Measurements from ENCODE around the gene KCNMA1.

Gene KCNMA1

DNA sequence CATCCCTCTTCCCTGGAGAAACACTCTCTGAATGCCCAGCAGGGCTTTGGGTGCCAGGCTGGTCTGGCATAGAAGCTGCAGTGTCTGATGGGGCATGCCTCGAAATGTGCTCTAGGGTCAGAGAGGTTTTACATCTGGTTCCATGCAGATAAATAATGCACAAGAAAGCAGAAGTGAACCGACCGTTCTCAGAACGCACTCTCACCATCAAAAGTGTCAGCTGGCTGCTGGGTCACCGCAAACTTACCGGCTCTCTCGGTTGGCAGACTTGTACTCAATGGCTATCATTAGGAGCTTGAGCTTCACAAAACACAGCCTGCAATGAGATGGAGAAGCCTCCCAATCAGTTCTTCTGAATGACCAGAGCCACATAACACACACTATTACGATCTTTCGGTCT lies 610.0 kb downstream of the KCNMA1 start:
- ATAC-seq, result no peak

DNA sequence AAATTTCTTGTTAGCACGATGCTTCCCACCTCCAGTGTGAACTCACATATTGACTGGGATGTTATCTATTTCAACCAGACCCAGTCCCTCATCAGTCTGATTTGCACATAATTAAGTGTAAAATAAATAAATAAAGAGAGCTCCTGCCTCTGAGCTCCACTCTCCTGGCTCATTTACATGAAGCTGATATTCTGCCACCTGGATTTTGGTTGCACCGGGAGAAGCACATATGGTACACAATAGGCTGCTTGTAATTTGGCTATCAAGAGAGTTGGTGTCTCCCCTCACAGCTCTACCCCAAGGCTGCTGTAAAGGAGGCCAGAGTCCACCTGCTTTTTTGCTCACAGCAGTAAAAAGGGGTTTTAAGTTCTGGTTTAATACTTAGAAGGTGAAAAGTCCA lies 610.5 kb downstream of the KCNMA1 start:
- no peak for ATAC-seq

DNA sequence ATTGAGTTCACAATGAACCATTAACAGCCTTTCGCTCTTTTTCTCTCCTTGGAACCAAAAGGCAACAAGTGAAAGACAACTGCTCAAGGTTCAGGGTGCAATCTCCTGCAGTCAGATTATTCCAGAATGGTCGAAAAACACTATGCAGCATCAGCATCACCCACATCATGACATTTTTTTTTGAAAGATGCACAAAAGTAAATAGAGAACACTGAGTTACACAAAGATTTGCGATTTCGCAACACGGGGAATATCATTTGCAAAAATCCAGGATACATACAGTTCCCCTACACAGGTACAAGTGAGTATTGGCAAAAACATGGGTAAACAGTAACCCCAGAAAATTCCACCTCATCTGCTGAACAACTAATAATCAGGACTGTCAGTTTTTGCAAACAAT lies 611.5 kb downstream of the KCNMA1 start:
- ATAC-seq, result no peak

DNA sequence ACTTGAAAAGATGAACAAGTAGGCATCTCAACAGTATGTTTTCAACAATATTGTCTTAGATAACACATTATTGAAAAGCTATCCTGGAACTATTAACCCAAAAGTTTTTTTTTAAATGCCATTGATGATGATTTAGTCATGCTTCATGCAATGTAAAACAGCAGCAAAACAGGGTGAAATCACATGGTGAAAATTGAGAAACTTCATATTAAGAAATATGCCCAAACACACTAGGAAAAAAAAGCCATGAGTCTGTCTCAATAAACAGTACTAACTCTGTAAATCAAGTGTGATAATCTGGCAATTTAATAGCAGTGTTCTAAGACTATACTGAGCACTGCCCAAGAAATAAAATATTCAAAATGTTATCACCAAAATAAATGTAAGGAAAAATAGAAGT lies 613.1 kb downstream of the KCNMA1 start:
- no peak for ATAC-seq

DNA sequence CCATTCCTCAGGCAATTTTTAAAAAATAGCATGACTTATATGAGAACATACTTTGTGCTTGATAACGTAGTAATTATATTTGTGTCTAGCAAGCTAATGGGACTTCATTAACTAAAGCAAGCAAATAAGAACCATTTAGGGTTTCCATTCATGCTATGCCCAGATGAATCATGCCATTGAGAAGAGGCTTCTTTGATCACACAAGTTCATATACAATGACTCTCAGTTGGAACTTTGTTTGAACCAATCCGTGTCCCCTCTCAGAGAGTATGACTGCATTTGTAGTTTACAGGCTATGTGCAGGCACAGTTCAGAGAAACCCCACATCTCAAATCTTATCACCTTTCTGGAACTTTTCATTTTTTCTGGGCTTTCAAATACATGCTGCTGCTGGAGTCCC lies 614.2 kb downstream of the KCNMA1 start:
- ATAC-seq, result no peak

DNA sequence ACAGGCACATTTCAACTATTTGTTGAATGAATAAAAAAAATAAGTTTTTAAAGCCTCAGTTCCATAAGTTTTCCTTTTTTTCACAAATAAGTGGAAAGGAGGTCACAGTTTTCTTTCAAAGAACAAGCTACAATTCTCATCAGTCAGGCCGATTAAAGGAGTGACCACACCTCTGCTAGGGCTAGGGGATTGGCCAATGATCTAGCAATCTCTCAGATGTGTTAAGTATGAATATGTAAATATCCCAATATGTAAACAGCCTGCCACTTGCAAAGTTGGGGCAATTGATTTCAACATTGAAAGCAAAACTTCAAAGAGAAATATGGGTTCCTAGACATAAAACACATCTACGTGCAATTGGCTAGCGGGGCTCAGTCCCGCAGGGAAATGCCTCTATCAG lies 614.9 kb downstream of the KCNMA1 start:
- no peak for ATAC-seq

DNA sequence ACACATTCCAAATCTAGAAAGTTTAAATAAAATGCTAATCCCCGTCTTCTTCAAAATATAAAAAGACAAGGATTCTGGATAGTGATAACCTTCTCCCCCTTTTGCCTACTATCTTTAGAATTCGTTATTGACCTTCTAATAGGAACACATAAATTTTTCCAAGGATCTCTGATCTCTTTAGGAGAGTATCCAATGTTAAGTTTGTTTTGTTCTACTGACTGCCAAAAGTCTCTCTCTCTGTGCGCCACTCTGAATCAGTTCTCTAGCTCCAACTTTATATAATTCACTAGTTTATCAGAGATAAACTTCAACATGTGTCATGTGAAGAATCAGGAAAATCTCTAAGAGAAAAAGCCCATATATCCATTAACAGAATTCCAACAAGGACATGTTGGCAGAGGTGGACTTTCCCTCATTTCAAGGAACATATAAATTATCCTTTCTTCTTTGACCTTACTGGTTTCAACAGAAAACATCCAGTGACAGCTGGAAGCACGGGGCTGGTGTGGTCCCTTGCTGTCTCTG lies 615.6 kb downstream of the KCNMA1 start:
- no peak for ATAC-seq

DNA sequence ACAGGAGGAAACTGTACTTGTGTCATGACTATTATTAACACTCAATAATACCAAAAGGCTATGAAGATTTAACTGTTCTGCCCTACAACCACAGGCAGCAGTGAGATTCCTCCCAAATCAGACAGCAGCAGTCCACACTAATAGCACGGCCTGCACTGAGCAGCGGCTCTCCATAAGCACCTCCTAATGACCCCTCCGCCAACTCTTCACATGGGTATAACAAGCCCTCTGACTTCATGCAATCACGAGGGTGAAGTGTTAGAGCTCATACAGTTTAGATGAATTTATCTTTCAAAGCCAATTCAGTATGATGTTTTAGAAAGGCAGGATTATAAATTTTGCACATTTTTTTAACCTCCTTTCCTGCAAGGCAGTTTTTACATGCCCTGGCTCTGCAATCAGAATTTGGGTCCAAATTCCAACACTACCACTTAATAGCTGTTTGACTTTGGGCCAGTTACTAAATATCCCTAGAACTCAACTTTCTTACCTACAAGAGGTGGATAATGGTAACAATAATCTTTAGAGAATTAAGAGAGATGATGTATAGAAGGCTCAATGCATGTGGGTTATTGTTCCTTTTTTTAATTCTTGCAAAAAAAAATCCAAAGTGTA lies 617.1 kb downstream of the KCNMA1 start:
- ATAC-seq, result no peak

DNA sequence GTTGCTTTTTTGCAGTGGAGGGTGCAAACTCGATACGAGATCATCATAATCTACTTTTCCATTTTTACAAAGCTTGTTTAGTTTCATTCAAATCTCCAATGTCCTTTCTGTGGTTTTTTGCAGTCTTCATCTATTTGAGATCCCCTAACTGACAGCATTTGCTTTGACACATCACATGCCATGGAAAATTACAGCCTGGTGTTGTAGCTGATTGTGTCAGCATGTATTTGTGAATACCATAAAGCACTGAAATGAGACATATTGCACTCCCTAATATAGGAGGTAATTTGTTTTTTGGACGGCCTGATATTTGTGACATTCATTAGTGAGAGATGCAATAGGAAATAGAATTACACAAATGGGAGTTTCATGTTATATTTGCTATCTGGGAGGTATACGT lies 620.8 kb downstream of the KCNMA1 start:
- ATAC-seq, result no peak

DNA sequence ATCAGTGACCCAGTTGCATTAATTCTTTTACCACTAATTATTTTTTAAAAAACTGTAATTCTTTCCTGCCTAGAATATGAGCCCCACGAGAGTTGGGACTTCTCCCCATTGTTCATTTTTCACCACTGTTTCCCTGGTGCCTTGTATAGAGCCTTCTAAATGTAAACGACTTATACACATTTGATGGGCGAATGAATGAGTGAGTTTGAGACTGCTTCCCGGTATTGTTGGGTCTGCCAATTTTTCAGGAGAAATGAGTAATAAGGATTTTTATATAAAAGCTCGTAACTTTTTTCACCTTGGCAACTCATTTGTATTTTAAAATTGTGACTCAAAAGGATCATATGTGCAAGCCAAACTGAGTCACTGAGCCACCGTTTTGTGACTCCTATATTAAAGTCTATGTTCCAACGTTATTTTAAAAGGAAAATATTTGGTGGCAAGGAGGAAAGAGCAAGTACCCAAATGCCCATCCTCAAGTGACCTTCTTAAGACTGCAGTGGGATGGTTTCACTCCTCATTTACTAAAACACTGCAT lies 621.3 kb downstream of the KCNMA1 start:
- no peak for ATAC-seq

DNA sequence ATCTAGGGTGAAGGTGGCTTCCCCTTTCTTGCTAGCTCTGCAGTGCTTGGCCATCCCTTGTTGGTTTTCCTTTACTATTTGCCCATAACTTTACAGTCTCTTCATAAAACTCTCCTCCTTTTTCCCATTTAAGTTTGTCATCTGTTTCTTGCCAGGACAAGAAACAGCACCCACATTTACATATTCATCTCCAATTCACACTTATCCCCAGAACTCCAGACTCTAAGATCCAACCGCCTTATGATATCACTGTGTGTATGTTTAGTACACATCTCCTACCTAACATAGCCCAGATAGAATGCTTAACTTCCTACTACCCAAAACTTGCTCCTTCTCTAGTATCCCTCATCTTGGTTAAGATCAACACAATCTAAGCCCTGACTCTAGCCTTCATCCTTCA lies 622.2 kb downstream of the KCNMA1 start:
- no peak for ATAC-seq

DNA sequence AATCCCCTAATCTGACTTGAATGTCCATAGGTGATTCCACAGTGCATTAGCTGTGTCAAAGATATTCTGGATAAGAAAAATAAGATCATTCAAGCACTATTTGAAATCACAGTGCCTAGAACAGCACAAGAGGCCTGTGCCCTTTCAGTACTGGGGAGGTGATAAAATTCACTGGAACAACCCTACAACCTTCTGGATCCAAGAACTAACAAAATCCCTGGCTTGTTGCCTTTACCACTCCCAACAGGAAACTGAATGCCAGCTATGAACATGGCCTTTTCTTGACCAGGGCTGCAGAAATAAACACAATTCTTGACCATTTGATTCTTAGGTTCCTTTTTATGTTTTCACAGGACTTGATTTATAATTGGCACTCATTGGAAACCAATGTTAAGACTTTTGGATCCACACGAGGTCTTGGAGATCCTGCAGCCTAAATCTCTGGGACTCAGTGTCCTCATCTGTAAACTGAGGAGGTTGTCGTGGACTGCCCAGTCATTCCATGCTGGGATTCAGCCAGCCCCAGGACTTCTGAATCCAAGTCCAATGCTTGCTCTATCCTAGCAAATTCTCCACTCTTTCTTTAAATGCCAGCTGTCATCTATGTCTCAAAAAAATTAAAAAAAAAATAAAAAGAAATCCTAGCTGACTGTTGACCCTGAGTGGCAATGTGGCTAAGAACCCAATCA lies 624.7 kb downstream of the KCNMA1 start:
- ATAC-seq, result no peak

DNA sequence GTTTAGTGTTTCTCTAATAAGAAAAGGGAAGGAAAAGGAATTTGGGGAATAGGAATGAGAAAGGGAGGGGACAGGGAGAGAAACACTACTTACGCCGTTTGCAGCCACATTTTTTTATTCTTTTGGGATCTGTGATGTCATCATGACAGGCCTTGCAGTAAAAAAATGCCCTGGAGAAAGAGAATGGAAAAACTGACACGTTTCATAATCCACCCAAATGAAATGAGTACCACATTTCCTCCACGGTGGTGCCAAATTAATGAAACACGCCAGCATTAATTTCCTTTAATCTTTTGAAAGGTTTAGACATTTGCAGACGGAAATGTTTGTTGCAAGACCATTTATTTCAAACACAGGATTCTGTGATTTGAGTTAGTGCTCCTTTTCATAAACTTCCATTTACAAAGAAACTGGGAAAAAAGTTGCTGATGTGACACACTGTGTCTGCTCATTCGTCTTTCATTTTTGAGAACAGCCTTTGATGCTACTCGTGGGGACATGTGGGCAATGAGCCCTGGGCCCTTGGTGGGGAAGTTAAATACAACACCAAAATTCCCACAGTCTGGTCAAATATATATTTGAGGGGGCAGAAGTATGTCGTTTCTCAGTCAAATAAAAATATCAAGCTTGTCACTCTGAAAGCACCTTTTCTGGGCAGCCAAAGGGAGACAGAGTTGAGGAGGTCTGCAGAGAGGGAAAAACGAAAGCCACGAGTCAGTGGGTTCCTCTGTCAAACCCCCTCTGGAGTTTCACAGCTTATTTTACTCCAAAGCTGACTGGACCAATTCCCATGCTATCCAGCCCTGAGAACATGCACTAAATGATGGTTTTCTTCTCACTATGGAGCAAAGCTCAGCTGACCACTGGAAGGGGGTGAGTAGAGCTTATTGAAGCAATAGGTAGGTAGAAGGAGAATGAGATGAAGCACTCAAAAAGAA lies 625.5 kb downstream of the KCNMA1 start:
- ATAC-seq, result no peak

DNA sequence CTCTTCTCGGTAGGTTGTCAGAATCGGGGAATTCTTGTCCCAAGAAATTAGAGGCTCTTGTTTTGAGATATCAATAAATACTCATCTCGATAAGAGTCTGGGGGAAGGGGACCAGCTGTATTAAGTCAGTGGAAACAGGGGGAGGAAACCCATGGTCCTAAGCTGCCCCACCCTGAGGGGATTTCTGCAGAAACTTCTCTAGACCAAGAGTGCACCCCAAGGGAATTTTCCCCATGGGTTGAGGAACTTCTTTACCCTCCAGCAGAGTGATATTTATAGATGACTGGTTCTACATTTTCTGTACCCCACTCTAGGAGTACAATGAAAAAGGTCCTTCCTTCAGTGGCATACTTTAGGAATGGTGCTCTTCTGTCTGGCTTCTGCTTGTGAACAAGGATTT lies 627.2 kb downstream of the KCNMA1 start:
- no peak for ATAC-seq

DNA sequence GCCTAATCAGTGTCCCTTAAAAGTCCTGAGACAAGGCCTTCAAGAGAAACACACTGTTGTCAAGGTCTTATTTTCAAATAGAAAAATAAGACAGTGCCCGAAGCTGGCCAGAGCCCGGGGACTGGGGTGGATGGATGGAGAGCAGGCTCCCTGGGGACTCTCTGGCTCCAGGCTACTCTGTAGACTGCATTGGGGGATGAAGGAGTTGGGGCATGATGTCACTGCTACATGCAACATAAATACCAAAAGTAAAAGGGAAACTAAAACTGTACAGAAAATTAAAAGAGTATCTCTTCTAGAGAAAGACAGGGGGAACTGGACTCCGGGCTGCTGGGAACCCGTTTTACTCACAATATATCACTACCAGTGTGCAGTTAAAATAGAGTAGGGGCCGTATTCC lies 629.8 kb downstream of the KCNMA1 start:
- ATAC-seq, result peak in 1 of 2 donors; percentile 39

DNA sequence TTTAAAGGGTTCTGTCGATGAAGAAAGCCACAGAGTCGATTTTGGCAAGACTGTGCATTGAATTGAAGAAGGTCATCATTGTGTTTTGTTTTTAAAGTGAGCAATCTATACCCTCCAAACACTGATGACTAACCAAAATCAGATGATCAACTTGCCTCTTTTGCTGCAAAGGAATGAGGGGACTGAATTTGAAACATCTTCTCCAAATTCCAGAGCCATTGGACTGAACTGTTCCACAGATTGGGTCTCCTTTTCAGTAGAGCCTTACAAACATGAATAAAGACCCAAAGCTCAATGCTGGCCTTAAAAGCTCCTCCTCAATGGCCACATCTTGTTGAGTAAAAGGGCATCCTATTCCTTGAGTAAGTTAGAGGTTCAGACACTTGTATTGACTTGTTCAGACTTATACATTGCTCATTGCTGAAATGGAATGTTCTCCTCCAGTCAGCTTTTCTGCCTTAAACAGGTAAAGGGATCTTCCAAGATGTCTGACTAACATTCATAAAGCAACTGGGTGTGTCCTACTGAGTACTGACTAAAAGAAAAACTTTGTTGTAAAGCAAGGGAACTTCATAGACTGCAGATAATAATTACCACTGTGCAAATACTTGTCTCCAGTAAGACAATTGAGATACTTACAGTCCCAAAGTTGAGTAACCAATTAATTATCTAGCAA lies 630.6 kb downstream of the KCNMA1 start:
- no peak for ATAC-seq

DNA sequence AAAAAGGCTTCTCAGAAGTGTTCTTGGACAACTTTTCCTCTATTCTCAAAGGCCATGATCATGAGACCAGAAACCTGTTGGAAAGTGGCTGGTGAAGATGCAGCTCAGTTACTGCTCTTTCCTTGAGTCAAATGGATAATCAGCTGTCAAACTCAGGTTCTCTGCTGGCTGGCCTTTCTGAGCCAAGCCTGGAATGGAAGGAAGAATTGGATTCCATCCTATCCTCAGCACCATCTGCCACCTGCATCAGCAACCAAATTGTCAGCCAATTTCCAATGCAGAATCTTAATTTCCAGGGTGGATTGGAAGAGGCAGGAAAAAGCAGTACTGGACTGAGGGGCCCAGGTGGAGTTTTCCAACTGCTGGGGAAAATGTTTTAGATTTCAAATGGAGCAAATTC lies 631.7 kb downstream of the KCNMA1 start:
- ATAC-seq, result no peak

DNA sequence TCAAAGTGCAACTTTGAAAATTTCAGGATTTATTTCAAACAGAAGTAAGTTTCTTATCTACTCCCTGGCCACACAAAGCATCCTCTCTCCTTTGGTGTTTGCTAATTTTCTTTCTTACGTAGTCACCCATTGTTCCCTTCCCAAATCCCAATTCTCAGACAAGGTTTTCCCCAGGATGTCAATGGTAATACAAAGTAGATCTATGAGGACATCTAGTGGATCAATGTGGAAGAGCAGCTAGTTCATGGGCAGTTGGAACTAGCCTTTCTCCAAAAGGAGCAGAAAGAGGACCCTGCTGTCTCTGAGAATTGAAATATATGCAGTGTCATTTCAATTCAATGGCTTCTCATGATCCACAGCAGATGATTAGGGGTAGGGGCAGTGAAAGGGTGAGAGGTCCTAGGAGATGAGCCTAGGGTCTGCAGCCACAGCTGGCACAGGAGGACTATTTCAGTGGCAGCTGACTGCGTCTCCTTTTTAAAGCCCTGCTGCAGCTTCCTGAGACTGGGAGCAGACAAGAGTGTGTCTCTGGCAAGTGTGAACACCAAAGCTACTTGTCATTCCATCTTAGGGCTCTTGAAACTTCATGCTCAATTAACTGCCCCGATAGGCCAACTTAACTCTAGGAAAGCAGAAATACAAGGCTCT lies 632.6 kb downstream of the KCNMA1 start:
- no peak for ATAC-seq

DNA sequence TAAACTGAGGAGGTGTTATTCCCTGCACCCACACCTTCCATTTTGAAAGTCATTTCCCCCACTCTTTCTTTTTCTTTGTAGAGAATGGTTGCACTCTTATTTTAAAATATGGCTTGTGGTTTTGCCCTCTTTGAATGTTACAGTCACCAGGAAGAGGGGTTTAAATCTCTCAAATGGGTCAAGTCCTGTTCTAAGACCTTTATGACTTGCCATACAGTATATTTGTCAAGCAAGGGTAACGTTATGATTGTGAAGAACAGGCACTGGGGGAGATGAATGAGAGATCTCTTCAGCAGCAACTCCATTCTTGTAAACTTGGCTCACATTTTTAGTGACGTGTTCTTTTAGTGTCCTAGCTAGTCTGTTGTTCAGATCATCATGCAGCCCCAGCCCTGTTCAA lies 634.7 kb downstream of the KCNMA1 start:
- no peak for ATAC-seq

DNA sequence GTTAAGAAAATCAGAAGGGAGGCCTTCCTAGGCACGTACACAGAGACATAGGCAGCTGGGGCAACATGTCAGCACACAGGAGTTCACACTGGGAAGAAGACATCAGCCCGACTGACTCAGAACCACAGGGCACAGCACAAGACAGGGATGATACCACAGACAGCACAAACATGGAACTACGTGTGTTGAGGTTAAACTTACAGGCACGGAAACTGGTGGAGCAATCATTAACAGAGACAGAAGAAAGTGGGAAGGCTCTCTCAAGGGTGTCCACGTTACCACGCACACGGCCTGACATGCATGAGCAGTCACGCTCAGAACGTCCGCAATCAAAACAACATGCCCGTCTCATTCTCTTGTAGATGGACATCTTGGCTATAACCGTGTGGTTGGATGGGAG lies 636.4 kb downstream of the KCNMA1 start:
- no peak for ATAC-seq

DNA sequence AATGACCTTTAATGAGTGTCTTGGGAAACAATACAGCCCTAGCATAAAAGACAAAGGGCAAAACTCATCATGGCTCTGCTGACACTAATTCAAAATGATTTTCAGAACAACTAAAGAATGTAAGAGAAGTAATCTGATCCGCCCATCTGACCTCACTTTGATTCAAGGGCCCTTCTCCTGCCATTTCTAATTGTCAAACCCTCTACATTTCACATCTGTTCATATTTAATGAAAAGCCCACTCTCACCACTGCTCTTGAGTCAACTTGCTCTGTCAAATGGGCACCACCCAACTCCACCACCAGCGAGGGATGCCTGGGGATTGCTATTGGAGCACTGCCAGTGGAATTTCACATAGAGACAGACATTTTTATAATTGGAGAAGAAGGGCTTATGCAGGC lies 639.2 kb downstream of the KCNMA1 start:
- no peak for ATAC-seq

DNA sequence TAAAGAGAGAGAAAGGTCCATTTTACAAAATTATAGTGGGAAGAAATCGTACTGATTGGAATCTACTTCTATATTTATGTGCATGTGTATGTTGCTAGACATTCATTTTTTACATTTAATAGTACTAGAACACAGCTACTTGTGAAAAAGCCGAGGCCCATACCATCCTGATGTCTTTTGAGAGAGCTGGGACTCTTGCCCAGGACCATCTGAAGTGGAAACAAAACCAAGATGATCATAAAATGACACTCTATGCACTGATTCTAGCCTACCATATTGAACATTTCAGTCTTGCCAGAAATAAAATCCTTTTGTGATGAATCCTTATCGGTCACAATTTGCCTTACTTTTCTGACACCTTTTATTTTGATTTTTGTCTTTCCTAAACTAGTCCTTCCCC lies 640.0 kb downstream of the KCNMA1 start:
- no peak for ATAC-seq

Data from activated CD4-positive, CD25-positive, alpha-beta regulatory T cell treated with anti-CD3 and anti-CD28 coated beads, Interleukin-2, amount 50 U/mL, for 24 hours (primary cell).